HG03045 (cell line): ENCODE data around the gene PTPMT1.
"Not testable (repeated sequence)": the region's sequence is repeated elsewhere in the genome, so short reads cannot be mapped to it uniquely, and the experiment has no call there.

ENCODE experiments used
- ATAC-seq: cut with Tn5 transposase; IDR thresholded peaks from one replicate; pipeline ENCODE4 v1.9.1; 2021; ENCODE audit warnings: mild to moderate bottlenecking, moderate library complexity; ENCODE audit not compliant: unreplicated experiment

Gene PTPMT1

GRCh38 chr11:47545298-47545697, 20.1 kb upstream of the PTPMT1 start:
- no peak for ATAC-seq

DNA sequence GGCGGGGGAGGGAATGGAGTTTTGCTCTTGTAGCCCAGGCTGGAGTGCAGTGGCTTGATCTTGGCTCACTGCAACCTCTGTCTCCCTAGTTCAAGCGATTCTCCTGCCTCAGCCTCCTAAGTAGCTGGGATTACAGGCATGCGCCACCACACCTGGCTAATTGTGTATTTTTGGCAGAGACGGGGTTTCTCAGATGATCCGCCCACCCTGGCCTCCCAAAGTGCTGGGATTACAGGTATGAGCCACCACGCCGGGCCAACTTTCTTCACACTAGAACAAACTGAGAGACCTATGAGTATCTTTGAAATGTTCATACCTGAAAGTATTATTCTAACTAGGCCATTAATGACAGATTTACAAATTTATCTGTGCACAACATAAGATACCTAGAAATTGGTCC, 19.1 kb upstream of the PTPMT1 start:
- ATAC-seq: not testable (repeated sequence)

- ATAC-seq: no peak
Measured at GRCh38 chr11:47550288-47551047, 14.9 kb upstream of the PTPMT1 start.

GRCh38 chr11:47551086-47551485, 14.3 kb upstream of the PTPMT1 start:
- no peak for ATAC-seq

- peak; percentile 6 for ATAC-seq
Measured at GRCh38 chr11:47552056-47552565, 13.3 kb upstream of the PTPMT1 start.

DNA sequence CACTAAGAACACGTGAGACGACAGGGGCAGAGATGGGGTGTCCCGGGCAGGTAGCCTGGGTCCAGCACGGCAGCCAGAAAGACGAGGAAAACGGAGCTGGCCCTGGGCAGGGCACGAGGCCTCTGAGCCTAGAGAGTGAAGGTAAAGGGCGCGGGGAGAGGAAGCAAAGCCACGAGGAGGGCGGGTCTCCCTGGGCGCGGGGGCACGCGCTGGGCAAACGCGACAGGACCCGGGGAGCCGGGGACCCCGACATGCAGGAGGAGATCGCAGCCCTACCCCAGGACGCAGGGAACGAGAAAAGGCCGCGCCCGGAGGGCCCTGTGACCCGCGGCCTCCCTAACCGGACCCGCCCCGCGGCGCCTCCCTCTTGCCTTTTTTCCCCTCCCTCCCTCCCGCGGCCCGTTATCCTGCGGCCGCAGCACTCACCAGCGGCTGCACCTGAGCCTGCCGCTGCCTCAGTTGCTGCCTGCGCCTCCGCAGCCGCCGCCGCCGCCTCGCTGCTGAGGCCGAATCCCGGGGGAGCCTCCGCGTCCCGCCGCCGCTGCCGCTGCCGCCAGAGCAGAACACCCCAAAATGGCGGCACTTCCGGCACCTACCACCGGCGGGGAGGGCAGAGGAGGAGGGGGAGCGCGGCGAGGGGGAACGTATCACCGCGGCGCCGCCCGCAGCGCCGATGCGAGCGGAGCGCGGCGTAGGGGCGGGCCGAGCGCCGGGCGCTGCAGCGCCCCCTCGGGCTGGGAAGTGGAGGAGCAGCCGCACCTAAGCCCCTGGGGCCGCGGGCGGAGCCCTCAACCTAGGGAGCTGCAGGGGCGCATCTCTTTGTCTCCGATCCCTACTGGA, 12.6 kb upstream of the PTPMT1 start, which contains the start of gene CELF1:
TSS of gene CELF1 (minus strand) at position 567 of the 840 bp plus-strand sequence. CDS start 53,609 bp downstream, outside the sequence.
- ATAC-seq: peak; percentile 92

DNA sequence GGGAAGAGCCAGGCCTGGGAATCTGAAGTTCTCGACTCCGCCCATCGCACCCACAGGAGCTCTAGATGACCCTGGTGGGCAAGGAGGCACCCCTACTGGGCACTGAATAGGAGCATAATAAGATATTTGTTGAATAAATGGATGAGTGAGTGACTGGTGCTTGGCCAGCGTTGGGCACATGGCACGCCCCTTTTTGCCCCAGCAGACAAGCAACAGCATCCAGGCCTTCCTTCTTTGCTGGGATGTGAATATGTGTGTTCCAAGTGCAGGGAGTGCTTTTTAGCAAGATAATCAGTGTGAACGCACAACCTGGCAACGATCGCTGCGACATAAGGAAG, 12.0 kb upstream of the PTPMT1 start:
- ATAC-seq: peak; percentile 25

DNA sequence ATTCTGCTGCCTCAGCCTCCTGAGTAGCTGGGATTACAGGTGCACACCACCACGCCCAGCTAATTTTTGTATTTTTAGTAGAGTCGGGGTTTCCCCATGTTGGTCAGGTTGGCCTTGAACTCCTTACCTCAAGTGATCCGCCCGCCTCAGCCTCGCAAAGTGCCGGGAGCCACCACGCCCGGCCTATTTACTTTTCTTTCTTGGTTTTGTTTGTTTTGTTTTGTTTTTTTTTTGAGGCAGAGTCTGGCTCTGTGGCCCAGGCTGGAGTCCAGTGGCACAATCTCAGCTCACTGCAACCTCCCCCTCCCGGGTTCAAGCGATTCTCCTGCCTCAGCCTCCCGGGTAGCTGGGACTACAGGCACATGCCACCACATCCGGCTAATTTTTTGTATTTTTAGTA, 8.4 kb upstream of the PTPMT1 start:
- not testable (repeated sequence) for ATAC-seq

- ATAC-seq: no peak
Measured at GRCh38 chr11:47558695-47559094, 6.7 kb upstream of the PTPMT1 start.

- no peak for ATAC-seq
Measured at GRCh38 chr11:47560426-47560825, 5.0 kb upstream of the PTPMT1 start.

DNA sequence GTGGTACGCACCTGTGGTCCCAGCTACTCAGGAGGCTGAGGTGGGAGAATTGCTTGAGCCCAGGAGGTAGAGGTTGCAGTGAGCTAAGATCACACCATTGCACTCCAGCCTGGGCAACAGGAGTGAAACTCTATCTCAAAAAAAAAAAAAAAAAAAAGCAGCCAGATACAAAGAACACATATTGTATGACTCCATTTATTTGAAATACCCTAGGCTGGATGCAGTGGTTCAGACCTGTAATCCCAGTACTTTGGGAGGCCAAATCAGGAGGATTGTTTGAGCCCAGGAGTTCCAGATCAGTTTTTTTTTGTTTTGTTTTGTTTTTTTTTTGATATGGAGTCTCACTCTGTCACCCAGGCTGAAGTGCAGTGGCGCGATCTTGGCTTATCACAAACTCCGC, 3.0 kb upstream of the PTPMT1 start:
- not testable (repeated sequence) for ATAC-seq

DNA sequence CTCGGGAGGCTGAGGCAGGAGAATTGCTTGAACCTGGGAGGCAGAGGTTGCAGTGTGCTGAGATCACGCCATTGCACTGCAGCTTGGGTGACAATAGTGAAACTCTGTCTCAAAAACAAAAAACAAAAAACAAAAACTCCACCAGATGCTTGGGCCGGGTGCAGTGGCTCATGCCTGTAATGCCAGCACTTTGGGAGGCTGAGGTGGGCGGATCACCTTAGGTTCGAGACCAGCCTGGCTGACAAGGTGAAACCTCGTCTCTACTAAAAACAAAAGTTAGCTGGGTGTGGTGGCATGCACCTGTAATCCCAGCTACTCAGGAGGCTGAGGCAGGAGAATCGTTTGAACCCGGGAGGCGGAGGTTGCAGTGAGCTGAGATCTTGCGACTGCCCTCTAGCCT, 1.0 kb upstream of the PTPMT1 start:
- ATAC-seq: not testable (repeated sequence)

GRCh38 chr11:47564933-47565339, 463 bp upstream of the PTPMT1 start:
- no peak for ATAC-seq

- ATAC-seq: no peak
Measured at GRCh38 chr11:47566149-47566698, 825 bp downstream of the PTPMT1 start.

DNA sequence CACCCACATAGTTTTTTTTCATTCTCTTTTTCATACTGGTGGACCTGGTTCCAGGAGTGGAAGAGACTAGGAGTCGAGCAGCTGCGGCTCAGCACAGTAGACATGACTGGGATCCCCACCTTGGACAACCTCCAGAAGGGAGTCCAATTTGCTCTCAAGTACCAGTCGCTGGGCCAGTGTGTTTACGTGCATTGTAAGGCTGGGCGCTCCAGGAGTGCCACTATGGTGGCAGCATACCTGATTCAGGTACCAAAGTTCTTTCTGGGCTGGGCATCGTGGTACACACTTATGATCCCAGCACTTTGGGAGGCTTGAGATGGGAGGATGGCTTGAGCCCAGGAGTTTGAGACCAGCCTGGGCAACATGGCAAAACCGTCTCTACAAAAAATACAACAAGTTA, 4.2 kb downstream of the PTPMT1 start:
- ATAC-seq: no peak

DNA sequence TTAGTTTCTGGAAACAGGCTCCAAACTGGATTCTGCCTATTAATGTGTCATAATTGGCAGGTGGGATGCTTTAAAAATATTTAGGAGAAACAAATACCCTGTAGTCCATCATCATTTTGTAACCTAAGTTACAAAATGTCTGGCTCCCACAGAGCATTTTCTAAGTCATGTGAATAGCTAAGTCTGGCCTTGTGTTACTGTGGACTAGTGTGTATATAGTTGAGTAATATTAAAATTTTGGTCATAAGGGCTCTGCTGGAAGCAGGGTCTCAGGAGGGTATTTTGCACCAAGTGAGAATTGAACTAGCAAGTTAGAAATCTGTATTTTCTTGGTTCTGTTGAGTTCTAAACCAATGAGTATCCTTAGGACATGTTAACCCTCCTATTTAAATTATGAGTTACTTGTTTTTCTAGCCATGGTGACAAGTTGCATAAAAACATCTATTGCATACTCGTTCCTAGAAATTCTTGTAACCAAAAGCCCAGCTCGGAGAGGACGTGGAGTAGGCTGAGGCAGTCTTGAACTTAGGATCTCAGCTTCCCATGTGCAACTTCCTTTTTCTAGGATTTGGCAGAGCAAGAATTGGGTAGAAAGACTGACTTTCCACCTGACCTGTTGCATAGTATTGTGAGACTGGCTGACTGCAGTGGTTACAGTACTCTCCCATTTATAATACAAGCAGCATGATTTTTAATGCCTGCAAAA, 5.4 kb downstream of the PTPMT1 start:
- ATAC-seq: no peak

DNA sequence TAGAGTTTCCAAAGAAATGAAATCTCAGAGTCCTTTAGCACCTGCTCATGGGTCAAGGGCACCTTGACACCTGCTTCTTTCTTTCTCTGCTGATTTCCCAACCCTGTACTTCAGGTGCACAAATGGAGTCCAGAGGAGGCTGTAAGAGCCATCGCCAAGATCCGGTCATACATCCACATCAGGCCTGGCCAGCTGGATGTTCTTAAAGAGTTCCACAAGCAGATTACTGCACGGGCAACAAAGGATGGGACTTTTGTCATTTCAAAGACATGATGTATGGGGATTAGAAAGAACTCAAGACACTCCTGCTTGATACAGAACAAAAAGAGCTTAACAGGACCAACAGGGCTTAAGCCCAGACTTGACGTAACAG, 5.9 kb downstream of the PTPMT1 start:
- no peak for ATAC-seq

DNA sequence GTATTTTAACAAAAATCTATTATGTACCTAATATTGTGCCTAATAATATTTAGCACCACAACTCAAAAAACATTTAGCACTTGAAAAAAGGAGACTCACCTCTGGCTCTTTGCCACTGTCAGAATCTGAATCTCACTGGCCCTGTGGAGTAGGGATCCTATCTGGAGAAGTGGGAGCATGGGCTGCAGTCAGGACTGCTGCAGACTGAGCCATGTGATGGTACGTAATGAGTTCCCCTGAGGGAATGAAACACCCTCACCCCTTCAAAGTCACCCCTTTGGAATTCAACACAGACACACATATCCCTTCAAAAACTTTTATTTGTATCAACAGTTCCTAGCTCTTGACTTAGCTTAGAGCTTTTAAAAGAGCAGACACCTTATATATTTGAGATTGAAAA, 6.5 kb downstream of the PTPMT1 start:
- ATAC-seq: no peak

GRCh38 chr11:47572715-47573255, 7.4 kb downstream of the PTPMT1 start:
- no peak for ATAC-seq

DNA sequence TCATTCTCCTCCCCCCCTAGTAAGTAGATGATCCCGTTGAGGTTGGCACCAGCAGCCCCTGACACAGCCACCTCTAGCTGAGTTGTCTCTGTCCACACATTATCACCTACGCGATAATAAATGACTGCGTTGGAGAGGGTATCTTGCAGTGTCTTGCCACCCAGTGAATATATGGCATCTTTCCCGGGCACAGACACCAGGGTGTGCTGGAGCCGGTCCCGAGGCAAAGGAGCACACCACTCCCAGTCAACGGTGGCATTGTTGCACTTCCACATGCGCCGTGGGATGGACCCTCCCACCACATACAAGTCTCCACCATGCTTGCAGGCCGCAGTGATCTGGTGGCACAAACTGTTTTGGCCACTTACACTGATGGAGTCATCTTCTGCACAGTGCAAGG, 7.9 kb downstream of the PTPMT1 start:
- ATAC-seq: no peak
